Aorta (tissue), 5 donors: ENCODE results near the gene ZSWIM4. TPM values are rescaled to one million over a fixed set of nuclear protein-coding genes. Genes with fewer than 3 reads are reported as not detected.

Experiments
- ATAC-seq: fragments of 200-7000 bp; cut with Tn5 transposase; one replicate; pipeline ENCODE4 v1.9.1; 2022; ENCODE audit warnings: moderate library complexity; ENCODE audit not compliant: low FRiP score
- DNase-seq, 2 donors: peaks; one replicate each; pipeline ENCODE4 v3.0.0-alpha.2; 2020
- H3K27ac ChIP-seq, 2 donors: one replicate each; pipeline ENCODE4 v1.5.1; 2013; ENCODE audit warnings: low read length in 2 of 2, mild to moderate bottlenecking in 2 of 2, moderate library complexity in 2 of 2, control low read depth in 1 of 2, inconsistent platforms in 1 of 2, low read depth in 1 of 2
- H3K27me3 ChIP-seq, 2 donors: one replicate each; pipeline ENCODE4 v1.6.1; 2013; ENCODE audit warnings: control low read depth in 1 of 2, low read length in 1 of 2, mild to moderate bottlenecking in 1 of 2, moderate library complexity in 1 of 2; ENCODE audit not compliant: insufficient read depth in 2 of 2, control insufficient read depth in 1 of 2
- H3K36me3 ChIP-seq, 2 donors: one replicate each; pipeline ENCODE4 v1.6.1; 2013; ENCODE audit warnings: control low read depth in 1 of 2, low read length in 1 of 2, mild to moderate bottlenecking in 1 of 2; ENCODE audit not compliant: insufficient read depth in 2 of 2, control insufficient read depth in 1 of 2
- H3K4me1 ChIP-seq, 2 donors: one replicate each; pipeline ENCODE4 v1.6.1; 2013; ENCODE audit warnings: low read length in 2 of 2, control low read depth in 1 of 2, mild to moderate bottlenecking in 1 of 2, moderate library complexity in 1 of 2; ENCODE audit not compliant: insufficient read depth in 2 of 2, control insufficient read depth in 1 of 2
- H3K4me3 ChIP-seq, 2 donors: one replicate each; pipeline ENCODE4 v1.5.1; 2013; ENCODE audit warnings: low read length in 2 of 2, control low read depth in 1 of 2, mild to moderate bottlenecking in 1 of 2
- H3K9me3 ChIP-seq: one replicate; pipeline ENCODE4 v1.6.1; 2013; ENCODE audit warnings: mild to moderate bottlenecking, low read length; ENCODE audit not compliant: control insufficient read depth
- whole genome bisulfite sequencing, 2 donors: extraction: QIAGEN DNeasy Blood & Tissue Kit; methylation state at CpG; one replicate each; pipeline ENCODE4 v1.1.7; 2013; 5-methylcytosine and 5-hydroxymethylcytosine counted together
- intact Hi-C, 2 donors: fragments of 100-400 bp; cut with DNase I; formaldehyde crosslinking; loops; one replicate each; pipeline versions ENCODE4 v1.14.2 to v1.15.0; 2022
- polyA plus RNA-seq, 2 donors: library from polyadenylated mRNA; stranded (reverse); fragments of 200-250 nt; gene quantifications; one replicate each; pipeline ENCODE4 v1.2.3, GENCODE V29; 2013
- total RNA-seq, 2 donors: library from RNA; stranded (reverse); fragmentation: NEBNext Ultra II Directional; extraction: Animal tissue kit (Norgen Biotek cat#: 25700); gene quantifications; one replicate each; pipeline ENCODE4 v1.2.1, GENCODE V29; 2021
- donor health status: healthy with polysubstance abuse.
- donor health status: Bipolar disorder and iron deficiency.
- donor health status: DM: no; HTN: no; CAD: no.
- donor health status: DM: no; HTN: no; CAD: no.
- donor health status: DM: yes; HTN: yes; CAD: no.

ZSWIM4 gene
- total and polyA plus RNA-seq, 4 donors, result 2.5 to 12.1 (median 7.1) TPM

GRCh38 chr19:13808856-13809255, 13.6 kb downstream of the ZSWIM4 start:
- intact Hi-C loops, result no loop called here

GRCh38 chr19:13812544-13812943, 17.3 kb downstream of the ZSWIM4 start:
- no peaks in the 10 kb centered on the region for H3K4me1 ChIP-seq
- H3K36me3 ChIP-seq, result no peaks in the 10 kb centered on the region
- intact Hi-C loops, result no loop called here
- H3K27me3 ChIP-seq, result no peaks in the 10 kb centered on the region
- no peaks in the 10 kb centered on the region for H3K9me3 ChIP-seq
- DNase-seq (no peak), ATAC-seq (no peak)
- H3K4me3 ChIP-seq, result no peak overlapping the region
- 92 to 96% methylated on average over 11 of the region's 11 CpGs for WGBS, 2 donors
- no peak overlapping the region for H3K27ac ChIP-seq

More at GRCh38 chr19:13808856-13809255, 13.6 kb downstream of the ZSWIM4 start:
- Histone ChIP-seq H3K36me3 (no peaks in the 10 kb centered on the region), H3K9me3 (no peaks in the 10 kb centered on the region), H3K27ac (no peak overlapping the region), H3K27me3 (no peaks in the 10 kb centered on the region), H3K4me1 (no peaks in the 10 kb centered on the region), H3K4me3 (no peak overlapping the region)
- no peak for DNase-seq
- 96 to 98% methylated on average over 30 to 34 of the region's 34 CpGs for WGBS, 2 donors
- ATAC-seq, result peak; percentile 37

GRCh38 chr19:13813147-13813546, 17.9 kb downstream of the ZSWIM4 start:
- intact Hi-C loops, result no loop called here
- DNase-seq (no peak), ATAC-seq (no peak)
- Histone ChIP-seq H3K9me3 (no peaks in the 10 kb centered on the region), H3K4me1 (no peaks in the 10 kb centered on the region), H3K36me3 (no peaks in the 10 kb centered on the region), H3K27ac (no peak overlapping the region), H3K27me3 (no peaks in the 10 kb centered on the region), H3K4me3 (no peak overlapping the region)
- WGBS, 2 donors, result 97 to 98% methylated on average over 2 of the region's 2 CpGs

- H3K9me3 ChIP-seq, result no peaks in the 10 kb centered on the region
- intact Hi-C loops, result no loop called here
- ATAC-seq (no peak), DNase-seq (no peak)
- no peak overlapping the region for H3K4me3 ChIP-seq
- no peaks in the 10 kb centered on the region for H3K27me3 ChIP-seq
- no peak overlapping the region for H3K27ac ChIP-seq
- H3K36me3 ChIP-seq, result no peaks in the 10 kb centered on the region
- 95% methylated on average over 21 of the region's 21 CpGs for WGBS, 2 donors
- no peaks in the 10 kb centered on the region for H3K4me1 ChIP-seq
Measured at GRCh38 chr19:13814550-13814949, 19.3 kb downstream of the ZSWIM4 start.

GRCh38 chr19:13817018-13817614, 21.9 kb downstream of the ZSWIM4 start:
- no peaks in the 10 kb centered on the region for H3K4me1 ChIP-seq
- intact Hi-C loops, result no loop called here
- H3K27me3 ChIP-seq, result no peaks in the 10 kb centered on the region
- ATAC-seq (peak; percentile 42), DNase-seq (no peak)
- WGBS, 2 donors, result 63 to 64% methylated on average over 11 of the region's 11 CpGs
- H3K4me3 ChIP-seq, result no peak overlapping the region
- no peaks in the 10 kb centered on the region for H3K36me3 ChIP-seq
- H3K9me3 ChIP-seq, result no peaks in the 10 kb centered on the region
- no peak overlapping the region for H3K27ac ChIP-seq

- H3K9me3 ChIP-seq, result no peaks in the 10 kb centered on the region
- H3K36me3 ChIP-seq, result no peaks in the 10 kb centered on the region
- no peaks in the 10 kb centered on the region for H3K27me3 ChIP-seq
- H3K4me3 ChIP-seq, result no peak overlapping the region
- H3K27ac ChIP-seq, result no peak overlapping the region
- peak in 1 of 2 donors; percentile 84 for DNase-seq
- intact Hi-C loops, result no loop called here
- WGBS, 2 donors, result 41 to 42% methylated on average over 35 of the region's 35 CpGs
- H3K4me1 ChIP-seq, result no peaks in the 10 kb centered on the region
- peak; percentile 26 for ATAC-seq
Measured at GRCh38 chr19:13817615-13818371, 22.6 kb downstream of the ZSWIM4 start.

- Histone ChIP-seq H3K27me3 (no peaks in the 10 kb centered on the region), H3K4me1 (no peaks in the 10 kb centered on the region), H3K36me3 (no peaks in the 10 kb centered on the region), H3K27ac (no peak overlapping the region), H3K9me3 (no peaks in the 10 kb centered on the region), H3K4me3 (no peak overlapping the region)
- intact Hi-C loops, result no loop called here
- DNase-seq (no peak), ATAC-seq (no peak)
- 96 to 97% methylated on average over 11 of the region's 11 CpGs for WGBS, 2 donors
Measured at GRCh38 chr19:13819238-13819637, 24.0 kb downstream of the ZSWIM4 start.

GRCh38 chr19:13821292-13821691, 26.0 kb downstream of the ZSWIM4 start:
- Histone ChIP-seq H3K36me3 (no peaks in the 10 kb centered on the region), H3K4me3 (no peak overlapping the region), H3K9me3 (no peaks in the 10 kb centered on the region), H3K27ac (no peak overlapping the region), H3K27me3 (no peaks in the 10 kb centered on the region), H3K4me1 (no peaks in the 10 kb centered on the region)
- ATAC-seq (no peak), DNase-seq (no peak)
- 96 to 97% methylated on average over 2 of the region's 2 CpGs for WGBS, 2 donors
- intact Hi-C loops, result loop anchor here in 1 of 2 donors (5.0 kb wide), 1 partner anchor 41 kb away; no protein-coding TSS in a partner anchor

- H3K4me1 ChIP-seq, result no peaks in the 10 kb centered on the region
- DNase-seq (peak in 1 of 2 donors; percentile 82), ATAC-seq (no peak)
- H3K9me3 ChIP-seq, result no peaks in the 10 kb centered on the region
- WGBS, 2 donors, result 65 to 67% methylated on average over 8 of the region's 8 CpGs
- H3K27me3 ChIP-seq, result no peaks in the 10 kb centered on the region
- intact Hi-C loops, result loop anchor here in 1 of 2 donors (5.0 kb wide), 1 partner anchor 39 kb away; no protein-coding TSS in a partner anchor
- no peak overlapping the region for H3K4me3 ChIP-seq
- no peaks in the 10 kb centered on the region for H3K36me3 ChIP-seq
- no peak overlapping the region for H3K27ac ChIP-seq
Measured at GRCh38 chr19:13823256-13823655, 28.0 kb downstream of the ZSWIM4 start.
